Measurements from ENCODE around the gene PTPRT. TPM values are rescaled to one million over a fixed set of nuclear protein-coding genes. Genes with fewer than 3 reads are reported as not detected.

Gene PTPRT
- polyA plus RNA-seq, 3 donors = not detected

- Histone ChIP-seq H3K4me2 (replicated peaks; ENCODE audit: extremely low read depth, low read length, poor library complexity, severe bottlenecking) (no peak overlapping the region), H3K4me1 (ENCODE audit: control insufficient read depth in 1 of 2, insufficient read depth in 2 of 2, low read length in 2 of 2) (no peaks in the 10 kb centered on the region), H2AFZ (ENCODE audit: insufficient read depth, low read depth, low read length, poor library complexity, severe bottlenecking) (no peak overlapping the region), H3K36me3 (replicated peaks in 1 of 2; ENCODE audit: control insufficient read depth in 1 of 2, insufficient read depth in 2 of 2, low read length in 2 of 2) (no peaks in the 10 kb centered on the region), H4K20me1 (ENCODE audit: insufficient read depth, low read length) (no peaks in the 10 kb centered on the region), H3K79me2 (ENCODE audit: insufficient read depth, low read length) (no peaks in the 10 kb centered on the region), H3K27me3 (ENCODE audit: control insufficient read depth in 2 of 2, insufficient read depth in 2 of 2, low read length in 2 of 2) (no peaks in the 10 kb centered on the region), H3K4me3 (replicated peaks in 1 of 3; ENCODE audit: low read depth in 2 of 3, low read length in 3 of 3) (no peak overlapping the region), H3K27ac (ENCODE audit: low read depth in 1 of 2, low read length in 2 of 2) (no peak overlapping the region), H3K9me3 (replicated peaks in 1 of 2; ENCODE audit: control insufficient read depth in 1 of 2, insufficient read depth in 1 of 2, low read length in 2 of 2) (peaks cover 0 to 14% of the 10 kb centered on the region in 2 donors), H3K9ac (ENCODE audit: insufficient read depth, low read length, poor library complexity, severe bottlenecking) (no peak overlapping the region)
- Mint-ChIP-seq H3K27me3 (ENCODE audit: low read depth in 3 of 3) (no peaks in the 10 kb centered on the region), H3K4me3 (no peak overlapping the region), H3K36me3 (no peaks in the 10 kb centered on the region), H3K4me1 (no peaks in the 10 kb centered on the region), H3K9me3 (peaks cover 0 to 29% (median 6%) of the 10 kb centered on the region in 7 donors), H3K27ac (no peak overlapping the region)
- no peak for DNase-seq
- intact Hi-C loops (cut with micrococcal nuclease) = no loop called here
- no peak for TF ChIP-seq CTCF (IDR thresholded peaks at IDR 0.05)
These were observed 539.4 kb downstream of the PTPRT start for GRCh38 chr20:42650191-42650746.

- H3K36me3 Mint-ChIP-seq = no peaks in the 10 kb centered on the region
- Histone ChIP-seq H3K36me3 (replicated peaks in 1 of 2; ENCODE audit: control insufficient read depth in 1 of 2, insufficient read depth in 2 of 2, low read length in 2 of 2) (no peaks in the 10 kb centered on the region), H3K9me3 (replicated peaks in 1 of 2; ENCODE audit: control insufficient read depth in 1 of 2, insufficient read depth in 1 of 2, low read length in 2 of 2) (peaks cover 0 to 14% of the 10 kb centered on the region in 2 donors), H3K27me3 (ENCODE audit: control insufficient read depth in 2 of 2, insufficient read depth in 2 of 2, low read length in 2 of 2) (no peaks in the 10 kb centered on the region), H3K4me2 (replicated peaks; ENCODE audit: extremely low read depth, low read length, poor library complexity, severe bottlenecking) (no peak overlapping the region), H3K9ac (ENCODE audit: insufficient read depth, low read length, poor library complexity, severe bottlenecking) (no peak overlapping the region), H3K27ac (ENCODE audit: low read depth in 1 of 2, low read length in 2 of 2) (no peak overlapping the region), H3K4me3 (replicated peaks in 1 of 3; ENCODE audit: low read depth in 2 of 3, low read length in 3 of 3) (no peak overlapping the region), H3K4me1 (ENCODE audit: control insufficient read depth in 1 of 2, insufficient read depth in 2 of 2, low read length in 2 of 2) (no peaks in the 10 kb centered on the region), H3K79me2 (ENCODE audit: insufficient read depth, low read length) (no peaks in the 10 kb centered on the region), H4K20me1 (ENCODE audit: insufficient read depth, low read length) (no peaks in the 10 kb centered on the region), H2AFZ (ENCODE audit: insufficient read depth, low read depth, low read length, poor library complexity, severe bottlenecking) (no peak overlapping the region)
- H3K4me3 Mint-ChIP-seq = no peak overlapping the region
- peaks cover 0 to 29% (median 6%) of the 10 kb centered on the region in 7 donors for H3K9me3 Mint-ChIP-seq
- no peaks in the 10 kb centered on the region for H3K27me3 Mint-ChIP-seq (ENCODE audit: low read depth in 3 of 3)
- no peak for DNase-seq
- intact Hi-C loops (cut with micrococcal nuclease) = no loop called here
- H3K27ac Mint-ChIP-seq = no peak overlapping the region
- no peak for TF ChIP-seq CTCF (IDR thresholded peaks at IDR 0.05)
- no peaks in the 10 kb centered on the region for H3K4me1 Mint-ChIP-seq
These were observed 540.0 kb downstream of the PTPRT start for GRCh38 chr20:42649748-42650147.

Data from CD14-positive monocyte (primary cell).